Panc1 (cell line): ENCODE measurements around the gene PRODH2.

Experiments used
- POLR2AphosphoS5 ChIP-seq: IDR thresholded peaks from 2 replicates; pipeline ENCODE4 v1.6.1; 2012; ENCODE audit warnings: mild to moderate bottlenecking, low read depth, low read length, moderate library complexity
- SIN3A ChIP-seq: IDR thresholded peaks from 2 replicates; pipeline ENCODE4 v1.6.1; 2012; ENCODE audit warnings: low read depth, mild to moderate bottlenecking, low read length, moderate library complexity, borderline replicate concordance; ENCODE audit not compliant: insufficient read depth
- TCF7L2 ChIP-seq: IDR thresholded peaks from 2 replicates; pipeline ENCODE4 v1.6.1; 2011; ENCODE audit warnings: mild to moderate bottlenecking, low read depth, low read length, inconsistent platforms
- TF ChIP-seq, protein P1 (sequence below): fragments of 450-650 bp; IDR thresholded peaks from 2 replicates; pipeline ENCODE4 v1.5.1; 2017; ENCODE audit warnings: mild to moderate bottlenecking
- TF ChIP-seq, protein P2 (sequence below), 2 experiments: IDR thresholded peaks; 2 replicates each; pipeline ENCODE4 v1.6.1; 2011 to 2012; ENCODE audit warnings: low read depth in 2 of 2, control low read depth in 1 of 2, low read length in 1 of 2, mild to moderate bottlenecking in 1 of 2, moderate library complexity in 1 of 2; ENCODE audit not compliant: insufficient read depth in 1 of 2

DNA sequence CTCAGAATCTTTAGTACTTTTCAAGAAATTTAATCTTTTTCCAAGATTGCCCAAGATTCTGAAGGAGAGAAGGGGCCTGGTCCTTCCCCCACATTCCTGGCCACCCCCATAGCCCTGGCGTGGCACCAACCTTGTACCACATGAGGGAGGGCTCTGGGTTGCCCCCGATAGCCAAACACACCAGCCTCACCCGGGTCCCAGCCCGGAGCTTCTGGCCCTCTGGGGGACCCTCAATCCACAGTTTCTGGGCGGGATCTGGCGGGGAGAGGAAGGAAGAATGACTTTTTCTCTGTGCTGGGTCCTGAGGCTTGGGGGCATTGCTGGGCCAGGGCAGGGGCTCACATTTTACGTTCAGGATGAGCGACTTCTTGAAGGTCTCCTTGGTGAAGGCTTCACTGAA, 35.3 kb upstream of the PRODH2 start:
- TF ChIP-seq, protein P1, sequence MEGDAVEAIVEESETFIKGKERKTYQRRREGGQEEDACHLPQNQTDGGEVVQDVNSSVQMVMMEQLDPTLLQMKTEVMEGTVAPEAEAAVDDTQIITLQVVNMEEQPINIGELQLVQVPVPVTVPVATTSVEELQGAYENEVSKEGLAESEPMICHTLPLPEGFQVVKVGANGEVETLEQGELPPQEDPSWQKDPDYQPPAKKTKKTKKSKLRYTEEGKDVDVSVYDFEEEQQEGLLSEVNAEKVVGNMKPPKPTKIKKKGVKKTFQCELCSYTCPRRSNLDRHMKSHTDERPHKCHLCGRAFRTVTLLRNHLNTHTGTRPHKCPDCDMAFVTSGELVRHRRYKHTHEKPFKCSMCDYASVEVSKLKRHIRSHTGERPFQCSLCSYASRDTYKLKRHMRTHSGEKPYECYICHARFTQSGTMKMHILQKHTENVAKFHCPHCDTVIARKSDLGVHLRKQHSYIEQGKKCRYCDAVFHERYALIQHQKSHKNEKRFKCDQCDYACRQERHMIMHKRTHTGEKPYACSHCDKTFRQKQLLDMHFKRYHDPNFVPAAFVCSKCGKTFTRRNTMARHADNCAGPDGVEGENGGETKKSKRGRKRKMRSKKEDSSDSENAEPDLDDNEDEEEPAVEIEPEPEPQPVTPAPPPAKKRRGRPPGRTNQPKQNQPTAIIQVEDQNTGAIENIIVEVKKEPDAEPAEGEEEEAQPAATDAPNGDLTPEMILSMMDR = no peak
- TF ChIP-seq, protein P2, sequence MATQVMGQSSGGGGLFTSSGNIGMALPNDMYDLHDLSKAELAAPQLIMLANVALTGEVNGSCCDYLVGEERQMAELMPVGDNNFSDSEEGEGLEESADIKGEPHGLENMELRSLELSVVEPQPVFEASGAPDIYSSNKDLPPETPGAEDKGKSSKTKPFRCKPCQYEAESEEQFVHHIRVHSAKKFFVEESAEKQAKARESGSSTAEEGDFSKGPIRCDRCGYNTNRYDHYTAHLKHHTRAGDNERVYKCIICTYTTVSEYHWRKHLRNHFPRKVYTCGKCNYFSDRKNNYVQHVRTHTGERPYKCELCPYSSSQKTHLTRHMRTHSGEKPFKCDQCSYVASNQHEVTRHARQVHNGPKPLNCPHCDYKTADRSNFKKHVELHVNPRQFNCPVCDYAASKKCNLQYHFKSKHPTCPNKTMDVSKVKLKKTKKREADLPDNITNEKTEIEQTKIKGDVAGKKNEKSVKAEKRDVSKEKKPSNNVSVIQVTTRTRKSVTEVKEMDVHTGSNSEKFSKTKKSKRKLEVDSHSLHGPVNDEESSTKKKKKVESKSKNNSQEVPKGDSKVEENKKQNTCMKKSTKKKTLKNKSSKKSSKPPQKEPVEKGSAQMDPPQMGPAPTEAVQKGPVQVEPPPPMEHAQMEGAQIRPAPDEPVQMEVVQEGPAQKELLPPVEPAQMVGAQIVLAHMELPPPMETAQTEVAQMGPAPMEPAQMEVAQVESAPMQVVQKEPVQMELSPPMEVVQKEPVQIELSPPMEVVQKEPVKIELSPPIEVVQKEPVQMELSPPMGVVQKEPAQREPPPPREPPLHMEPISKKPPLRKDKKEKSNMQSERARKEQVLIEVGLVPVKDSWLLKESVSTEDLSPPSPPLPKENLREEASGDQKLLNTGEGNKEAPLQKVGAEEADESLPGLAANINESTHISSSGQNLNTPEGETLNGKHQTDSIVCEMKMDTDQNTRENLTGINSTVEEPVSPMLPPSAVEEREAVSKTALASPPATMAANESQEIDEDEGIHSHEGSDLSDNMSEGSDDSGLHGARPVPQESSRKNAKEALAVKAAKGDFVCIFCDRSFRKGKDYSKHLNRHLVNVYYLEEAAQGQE (IDR thresholded peaks at IDR 0.05; ENCODE audit: insufficient read depth in 1 of 2, low read depth in 2 of 2, low read length in 1 of 2) = no peak
- TF ChIP-seq POLR2AphosphoS5 (no peak), SIN3A (no peak), TCF7L2 (no peak)
